ENCODE results near the gene RNF213.

Gene RNF213

DNA sequence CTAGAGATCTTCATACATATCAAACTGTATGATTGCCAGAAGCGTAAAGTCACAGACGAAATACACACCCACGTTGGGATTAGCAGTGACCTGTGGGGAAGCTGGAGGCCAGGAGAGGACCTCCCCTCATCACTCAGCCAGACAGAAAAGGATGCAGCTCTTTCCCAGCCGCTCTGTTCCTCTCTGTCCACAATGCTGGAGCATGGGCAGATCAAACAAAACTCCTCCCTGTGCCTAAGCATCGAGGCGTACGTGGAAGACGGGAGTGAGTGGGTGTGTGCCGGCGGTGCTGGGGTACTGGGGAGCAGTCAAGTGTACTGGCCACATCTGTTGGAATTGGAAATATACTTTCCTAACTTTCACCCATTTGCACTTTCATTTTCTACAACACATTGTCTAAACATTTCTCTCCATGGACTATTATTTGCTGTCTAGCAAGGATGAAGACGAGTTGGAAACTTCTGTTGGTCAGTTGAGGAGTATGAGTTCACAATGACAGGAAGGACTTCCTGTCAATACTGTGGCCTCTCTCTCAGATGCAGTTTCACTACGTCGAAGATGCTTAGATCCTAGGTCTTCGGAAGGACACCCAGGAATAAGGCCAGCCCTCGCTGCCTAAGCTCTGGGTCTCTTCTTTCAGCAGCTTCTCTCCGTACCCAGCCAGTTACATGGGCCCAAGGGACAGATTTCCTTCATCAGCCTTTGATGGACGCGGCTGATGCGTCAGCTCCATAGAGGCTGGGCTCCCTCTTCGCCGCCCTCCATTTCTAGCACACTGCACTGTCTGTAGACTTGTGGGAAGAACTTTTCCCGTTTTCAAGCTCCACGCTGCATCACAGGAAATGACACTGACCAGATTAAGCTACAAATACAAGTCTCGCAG lies 123.7 kb downstream of the RNF213 start:
- Mint-ChIP-seq H3K27ac (peak overlapping the region in 1 of 3 experiments; percentile 5), H3K27me3 (ENCODE audit: low read depth) (no peaks in the 10 kb centered on the region), H3K36me3 (ENCODE audit: low read depth) (peaks cover 36% of the 10 kb centered on the region), H3K4me1 (peaks cover 36% of the 10 kb centered on the region), H3K9me3 (no peaks in the 10 kb centered on the region), H3K4me3 (no peak overlapping the region)
- TF ChIP-seq, protein P1, sequence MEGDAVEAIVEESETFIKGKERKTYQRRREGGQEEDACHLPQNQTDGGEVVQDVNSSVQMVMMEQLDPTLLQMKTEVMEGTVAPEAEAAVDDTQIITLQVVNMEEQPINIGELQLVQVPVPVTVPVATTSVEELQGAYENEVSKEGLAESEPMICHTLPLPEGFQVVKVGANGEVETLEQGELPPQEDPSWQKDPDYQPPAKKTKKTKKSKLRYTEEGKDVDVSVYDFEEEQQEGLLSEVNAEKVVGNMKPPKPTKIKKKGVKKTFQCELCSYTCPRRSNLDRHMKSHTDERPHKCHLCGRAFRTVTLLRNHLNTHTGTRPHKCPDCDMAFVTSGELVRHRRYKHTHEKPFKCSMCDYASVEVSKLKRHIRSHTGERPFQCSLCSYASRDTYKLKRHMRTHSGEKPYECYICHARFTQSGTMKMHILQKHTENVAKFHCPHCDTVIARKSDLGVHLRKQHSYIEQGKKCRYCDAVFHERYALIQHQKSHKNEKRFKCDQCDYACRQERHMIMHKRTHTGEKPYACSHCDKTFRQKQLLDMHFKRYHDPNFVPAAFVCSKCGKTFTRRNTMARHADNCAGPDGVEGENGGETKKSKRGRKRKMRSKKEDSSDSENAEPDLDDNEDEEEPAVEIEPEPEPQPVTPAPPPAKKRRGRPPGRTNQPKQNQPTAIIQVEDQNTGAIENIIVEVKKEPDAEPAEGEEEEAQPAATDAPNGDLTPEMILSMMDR (IDR thresholded peaks at IDR 0.05; ENCODE audit: unreplicated experiment in 3 of 3): no peak

DNA sequence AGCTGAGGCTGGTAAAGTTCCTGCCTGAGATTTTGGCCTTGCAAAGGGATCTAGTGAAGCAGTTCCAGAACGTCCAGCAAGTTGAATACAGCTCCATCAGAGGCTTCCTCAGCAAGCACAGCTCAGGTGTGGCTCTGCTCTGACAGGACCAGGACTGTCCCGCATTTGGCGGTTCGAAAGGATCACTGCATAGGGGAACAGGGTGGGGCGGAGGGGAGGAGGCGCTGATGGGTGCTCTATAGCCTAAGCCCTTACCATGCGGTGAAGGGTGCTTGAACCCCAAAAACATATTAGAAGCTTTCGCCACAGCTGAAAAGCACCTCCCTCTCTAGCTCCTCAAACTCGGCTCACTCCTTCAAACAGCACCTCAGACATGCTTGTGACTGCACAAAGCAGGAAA lies 124.4 kb downstream of the RNF213 start:
- no peak overlapping the region for H3K4me3 Mint-ChIP-seq

DNA sequence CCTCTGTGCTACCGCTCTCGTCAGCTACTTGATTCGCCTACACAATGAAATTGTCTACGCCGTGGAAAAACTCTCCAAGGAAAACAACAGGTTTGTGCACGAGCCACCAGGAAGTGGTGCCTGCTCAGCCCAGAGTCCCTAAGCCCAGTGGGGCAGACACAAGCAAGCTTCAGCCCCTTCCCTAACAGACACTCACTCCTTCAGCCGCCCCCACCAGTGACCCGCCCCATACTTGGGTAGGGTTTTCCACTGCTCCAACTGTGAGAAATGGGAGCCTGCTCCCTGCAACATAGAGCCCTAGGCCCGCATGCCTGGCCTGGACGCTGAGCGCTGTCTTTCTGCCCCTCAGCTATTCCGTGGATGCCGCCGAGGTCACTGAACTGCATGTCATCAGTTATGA lies 125.7 kb downstream of the RNF213 start:
- no peaks in the 10 kb centered on the region for H3K9me3 Mint-ChIP-seq
- TF ChIP-seq, protein P1 (IDR thresholded peaks at IDR 0.05; ENCODE audit: unreplicated experiment in 3 of 3): no peak
- H3K27ac Mint-ChIP-seq: no peak overlapping the region
- H3K4me1 Mint-ChIP-seq: peaks cover 45% of the 10 kb centered on the region
- no peak overlapping the region for H3K4me3 Mint-ChIP-seq
- no peaks in the 10 kb centered on the region for H3K27me3 Mint-ChIP-seq (ENCODE audit: low read depth)
- peaks cover 42% of the 10 kb centered on the region for H3K36me3 Mint-ChIP-seq (ENCODE audit: low read depth)

More for the DNA sequence above, 124.4 kb downstream of the RNF213 start:
- TF ChIP-seq, protein P1 (IDR thresholded peaks at IDR 0.05; ENCODE audit: unreplicated experiment in 3 of 3): no peak
- Mint-ChIP-seq H3K9me3 (no peaks in the 10 kb centered on the region), H3K4me1 (peaks cover 43% of the 10 kb centered on the region), H3K27me3 (ENCODE audit: low read depth) (no peaks in the 10 kb centered on the region), H3K27ac (no peak overlapping the region), H3K36me3 (ENCODE audit: low read depth) (peaks cover 42% of the 10 kb centered on the region)

DNA sequence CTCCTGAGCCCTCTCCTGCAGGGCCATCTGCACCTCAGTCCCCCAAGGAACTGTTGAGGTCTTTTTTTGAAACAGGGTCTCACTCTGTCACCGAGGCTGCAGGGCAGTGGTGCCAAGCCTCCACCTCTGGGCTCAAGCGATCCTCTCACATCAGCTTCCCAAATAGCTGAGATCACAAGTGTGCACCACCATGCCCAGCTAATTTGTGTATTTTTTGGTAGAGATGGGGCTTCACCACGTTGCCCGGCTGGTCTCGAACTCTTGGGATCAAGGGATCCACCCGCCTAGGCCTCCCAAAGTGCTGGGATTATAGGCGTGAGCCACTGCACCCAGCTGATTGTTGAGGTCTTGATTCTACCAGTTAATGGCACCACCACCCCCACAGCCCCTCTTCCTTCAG lies 126.4 kb downstream of the RNF213 start:
- peaks cover 45% of the 10 kb centered on the region for H3K4me1 Mint-ChIP-seq
- TF ChIP-seq, protein P1 (IDR thresholded peaks at IDR 0.05; ENCODE audit: unreplicated experiment in 3 of 3): no peak
- no peaks in the 10 kb centered on the region for H3K9me3 Mint-ChIP-seq
- peaks cover 44% of the 10 kb centered on the region for H3K36me3 Mint-ChIP-seq (ENCODE audit: low read depth)
- H3K4me3 Mint-ChIP-seq: no peak overlapping the region
- H3K27me3 Mint-ChIP-seq (ENCODE audit: low read depth): no peaks in the 10 kb centered on the region
- no peak overlapping the region for H3K27ac Mint-ChIP-seq

DNA sequence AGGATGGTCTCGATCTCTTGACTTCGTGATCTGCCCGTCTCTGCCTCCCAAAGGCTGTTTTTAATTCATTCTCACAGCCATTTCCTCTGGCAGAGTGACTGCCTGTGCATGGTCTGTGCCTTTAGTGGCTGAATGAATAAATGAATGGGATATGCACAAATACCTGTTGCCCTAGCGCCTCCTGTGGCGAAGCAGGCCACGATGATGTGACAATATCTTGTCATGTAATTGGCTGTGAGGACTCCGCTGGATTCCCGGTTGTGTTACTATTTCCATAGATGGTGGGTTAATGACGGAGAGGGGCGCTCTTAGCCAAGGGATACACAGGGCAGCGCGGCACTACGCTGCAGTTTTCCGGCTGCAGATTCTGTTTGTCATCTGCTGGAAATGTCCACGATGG lies 127.5 kb downstream of the RNF213 start:
- H3K9me3 Mint-ChIP-seq: no peaks in the 10 kb centered on the region
- no peaks in the 10 kb centered on the region for H3K27me3 Mint-ChIP-seq (ENCODE audit: low read depth)
- no peak overlapping the region for H3K4me3 Mint-ChIP-seq
- no peak overlapping the region for H3K27ac Mint-ChIP-seq
- TF ChIP-seq, protein P1 (IDR thresholded peaks at IDR 0.05; ENCODE audit: unreplicated experiment in 3 of 3): no peak
- peaks cover 39% of the 10 kb centered on the region for H3K4me1 Mint-ChIP-seq
- H3K36me3 Mint-ChIP-seq (ENCODE audit: low read depth): peaks cover 41% of the 10 kb centered on the region

DNA sequence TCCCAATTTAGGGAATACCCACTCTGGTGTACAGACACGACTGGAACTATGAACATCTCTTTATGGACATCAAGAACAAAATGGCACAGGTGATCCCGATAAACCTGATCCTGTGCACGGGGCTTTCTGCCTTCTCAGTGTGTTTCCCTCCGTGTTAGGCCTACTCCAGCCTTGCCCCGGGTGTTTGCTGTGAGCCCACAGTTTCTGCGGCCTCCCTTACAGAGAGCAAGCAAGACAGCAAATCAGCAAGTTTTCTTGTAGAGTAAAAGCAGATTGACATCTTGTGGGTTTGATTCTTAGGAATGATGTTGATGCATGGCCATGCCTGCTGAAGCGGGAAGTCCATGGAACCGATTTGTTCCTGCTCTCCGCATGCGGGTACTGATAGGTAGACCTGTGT lies 127.9 kb downstream of the RNF213 start:
- H3K4me1 Mint-ChIP-seq: peaks cover 39% of the 10 kb centered on the region
- no peaks in the 10 kb centered on the region for H3K9me3 Mint-ChIP-seq
- H3K27ac Mint-ChIP-seq: peak overlapping the region; percentile 72 to 76 (median 74)
- H3K36me3 Mint-ChIP-seq (ENCODE audit: low read depth): peaks cover 41% of the 10 kb centered on the region
- no peaks in the 10 kb centered on the region for H3K27me3 Mint-ChIP-seq (ENCODE audit: low read depth)
- TF ChIP-seq, protein P1 (IDR thresholded peaks at IDR 0.05; ENCODE audit: unreplicated experiment in 3 of 3): no peak
- no peak overlapping the region for H3K4me3 Mint-ChIP-seq
